IMR-90 (cell line): ENCODE measurements around the gene USP30.

Experiments
- RAD21 ChIP-seq: IDR thresholded peaks from 2 replicates; pipeline ENCODE4 v1.6.1; 2012; ENCODE audit warnings: low read length, improper control_type of control experiment
- TF ChIP-seq, protein P1 (sequence below): fragments of 150-350 bp; IDR thresholded peaks from 2 replicates; pipeline ENCODE4 v1.6.1; 2017; ENCODE audit warnings: mild to moderate bottlenecking, antibody characterized with exemption, low read length, low read depth
- TF ChIP-seq, protein P2 (sequence below): conservative IDR thresholded peaks from 2 replicates; pipeline ENCODE4 v1.5.1; 2012; ENCODE audit warnings: mild to moderate bottlenecking, low read depth, low read length, improper control_type of control experiment

DNA sequence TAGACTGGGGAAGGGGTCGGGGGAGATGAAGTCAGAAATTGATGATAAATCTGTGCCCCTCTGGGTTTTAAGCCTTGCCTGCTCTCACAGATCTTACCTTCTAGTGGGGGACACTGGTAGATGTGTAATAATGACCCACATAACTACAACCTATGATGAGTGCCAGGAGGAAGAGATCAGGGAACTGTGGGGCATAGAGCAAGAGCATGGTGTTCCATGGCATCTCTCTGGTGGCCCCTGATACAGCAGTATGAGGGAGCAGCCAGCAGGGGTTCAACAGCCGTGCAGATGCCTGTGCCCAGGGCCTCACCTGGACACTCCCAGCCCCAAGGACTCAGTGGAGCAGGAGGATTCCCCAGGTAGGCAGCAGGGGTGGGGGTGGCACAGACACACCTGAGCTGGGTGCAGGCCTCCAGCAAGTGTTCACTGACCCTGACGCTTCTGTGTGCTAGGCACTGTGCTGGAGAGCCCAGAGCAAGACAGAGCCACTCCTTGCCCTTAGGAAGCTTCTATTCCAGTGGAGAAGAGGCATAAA, 69.0 kb downstream of the USP30 start:
- TF ChIP-seq, protein P1, sequence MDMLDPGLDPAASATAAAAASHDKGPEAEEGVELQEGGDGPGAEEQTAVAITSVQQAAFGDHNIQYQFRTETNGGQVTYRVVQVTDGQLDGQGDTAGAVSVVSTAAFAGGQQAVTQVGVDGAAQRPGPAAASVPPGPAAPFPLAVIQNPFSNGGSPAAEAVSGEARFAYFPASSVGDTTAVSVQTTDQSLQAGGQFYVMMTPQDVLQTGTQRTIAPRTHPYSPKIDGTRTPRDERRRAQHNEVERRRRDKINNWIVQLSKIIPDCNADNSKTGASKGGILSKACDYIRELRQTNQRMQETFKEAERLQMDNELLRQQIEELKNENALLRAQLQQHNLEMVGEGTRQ: no peak
- TF ChIP-seq, protein P2, sequence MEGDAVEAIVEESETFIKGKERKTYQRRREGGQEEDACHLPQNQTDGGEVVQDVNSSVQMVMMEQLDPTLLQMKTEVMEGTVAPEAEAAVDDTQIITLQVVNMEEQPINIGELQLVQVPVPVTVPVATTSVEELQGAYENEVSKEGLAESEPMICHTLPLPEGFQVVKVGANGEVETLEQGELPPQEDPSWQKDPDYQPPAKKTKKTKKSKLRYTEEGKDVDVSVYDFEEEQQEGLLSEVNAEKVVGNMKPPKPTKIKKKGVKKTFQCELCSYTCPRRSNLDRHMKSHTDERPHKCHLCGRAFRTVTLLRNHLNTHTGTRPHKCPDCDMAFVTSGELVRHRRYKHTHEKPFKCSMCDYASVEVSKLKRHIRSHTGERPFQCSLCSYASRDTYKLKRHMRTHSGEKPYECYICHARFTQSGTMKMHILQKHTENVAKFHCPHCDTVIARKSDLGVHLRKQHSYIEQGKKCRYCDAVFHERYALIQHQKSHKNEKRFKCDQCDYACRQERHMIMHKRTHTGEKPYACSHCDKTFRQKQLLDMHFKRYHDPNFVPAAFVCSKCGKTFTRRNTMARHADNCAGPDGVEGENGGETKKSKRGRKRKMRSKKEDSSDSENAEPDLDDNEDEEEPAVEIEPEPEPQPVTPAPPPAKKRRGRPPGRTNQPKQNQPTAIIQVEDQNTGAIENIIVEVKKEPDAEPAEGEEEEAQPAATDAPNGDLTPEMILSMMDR: no peak
- no peak for TF ChIP-seq RAD21
